Uterus (tissue), 2 donors: Measurements from ENCODE around the gene SDC1.

Experiments used
- CTCF ChIP-seq, 4 experiments: fragments of 200-600 bp in 2 of 4; fragments of 450-650 bp in 2 of 4; sonication (generic) in 2 of 4; IDR thresholded peaks; one replicate each; pipeline ENCODE4 v1.5.1; 2016 to 2019; ENCODE audit warnings: antibody characterized with exemption in 4 of 4, mild to moderate bottlenecking in 2 of 4, moderate library complexity in 1 of 4
- POLR2A ChIP-seq, 2 donors: fragments of 450-650 bp; IDR thresholded peaks; one replicate each; pipeline ENCODE4 v1.6.1; 2016; ENCODE audit warnings: antibody characterized with exemption in 2 of 2, mild to moderate bottlenecking in 1 of 2, moderate library complexity in 1 of 2

DNA sequence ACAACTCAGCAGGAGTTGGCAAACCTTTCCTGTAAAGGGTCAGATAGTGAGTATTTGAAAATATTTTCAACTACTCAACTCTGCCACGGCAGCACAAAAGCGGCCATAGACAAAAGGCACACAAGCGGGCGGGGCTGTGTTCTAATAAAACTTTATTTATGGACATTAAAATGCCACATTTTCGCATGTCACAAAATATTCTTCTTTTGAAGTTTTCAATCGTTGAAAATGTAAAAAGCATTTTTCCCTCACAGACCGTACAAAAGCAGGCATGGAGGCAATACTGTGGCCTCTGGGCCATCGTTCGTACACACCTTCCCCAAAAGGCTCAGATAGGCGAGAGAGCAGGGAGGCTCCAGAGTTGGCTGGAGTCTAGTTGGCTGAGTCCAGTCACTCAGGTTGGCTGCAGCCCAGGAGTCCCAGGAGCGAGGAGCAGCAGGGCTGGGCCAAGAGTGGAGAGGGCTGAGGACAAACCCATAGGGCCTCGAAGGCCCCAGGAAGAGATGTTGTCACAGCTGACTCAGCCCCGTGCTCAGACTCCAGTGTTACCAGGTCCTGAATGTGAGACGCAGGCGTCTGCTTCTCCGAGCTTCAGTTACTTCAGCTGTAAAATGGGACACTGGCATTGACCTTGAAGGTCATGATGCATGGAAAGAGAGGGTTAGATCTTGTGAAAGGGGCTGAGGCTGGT lies 42.5 kb downstream of the SDC1 start:
- TF ChIP-seq CTCF (IDR thresholded peaks at IDR 0.05) (no peak), POLR2A (IDR thresholded peaks at IDR 0.05) (no peak)
